H1 (cell line): Measurements from ENCODE around the gene DMAC1. TPM values are rescaled to one million over a fixed set of nuclear protein-coding genes. Genes with fewer than 3 reads are reported as not detected.

ENCODE experiments used
- CHD7 ChIP-seq: fragments of 300-600 bp; sonication (generic); IDR thresholded peaks from 2 replicates; pipeline ENCODE4 v1.7.1; 2012; ENCODE audit warnings: low read length, moderate library complexity, mild to moderate bottlenecking, inconsistent platforms; ENCODE audit not compliant: insufficient replicate concordance
- GABPA ChIP-seq: IDR thresholded peaks from 2 replicates; pipeline ENCODE4 v1.6.1; 2011; ENCODE audit warnings: mild to moderate bottlenecking, low read length, moderate library complexity, borderline replicate concordance; ENCODE audit not compliant: insufficient read depth
- JUN ChIP-seq: IDR thresholded peaks from 2 replicates; pipeline ENCODE4 v1.6.1; 2011; ENCODE audit warnings: low read depth, mild to moderate bottlenecking, improper control_type of control experiment, low read length
- JUND ChIP-seq: IDR thresholded peaks from 2 replicates; pipeline ENCODE4 v1.6.1; 2011; ENCODE audit warnings: mild to moderate bottlenecking, improper control_type of control experiment, low read length
- MAFK ChIP-seq: IDR thresholded peaks from 2 replicates; pipeline ENCODE4 v1.6.1; 2012; ENCODE audit warnings: low read depth, mild to moderate bottlenecking, improper control_type of control experiment, low read length
- POLR2A ChIP-seq, 2 experiments: IDR thresholded peaks; 1 replicate in 1 of 2; 2 replicates in 1 of 2; pipeline ENCODE4 v1.6.1; 2011; ENCODE audit warnings: low read depth in 2 of 2, low read length in 2 of 2, mild to moderate bottlenecking in 2 of 2; ENCODE audit errors: control extremely low read depth in 1 of 2
- RAD21 ChIP-seq, 2 experiments: IDR thresholded peaks in 1 of 2; conservative IDR thresholded peaks in 1 of 2; 2 replicates each; pipeline ENCODE4 v1.6.1; 2011; ENCODE audit warnings: low read depth in 2 of 2, low read length in 2 of 2, improper control_type of control experiment in 1 of 2, inconsistent platforms in 1 of 2, mild to moderate bottlenecking in 1 of 2, moderate library complexity in 1 of 2
- RXRA ChIP-seq: IDR thresholded peaks from 2 replicates; pipeline ENCODE4 v1.6.1; 2011; ENCODE audit warnings: low read depth, mild to moderate bottlenecking, low read length, moderate library complexity; ENCODE audit not compliant: insufficient read depth
- SAP30 ChIP-seq: fragments of 300-600 bp; sonication (generic); IDR thresholded peaks from 2 replicates; pipeline ENCODE4 v1.7.1; 2012; ENCODE audit warnings: low read length, moderate library complexity, mild to moderate bottlenecking, inconsistent platforms; ENCODE audit not compliant: insufficient read depth, insufficient replicate concordance
- TCF12 ChIP-seq: IDR thresholded peaks from 2 replicates; pipeline ENCODE4 v1.6.1; 2011; ENCODE audit warnings: low read depth, mild to moderate bottlenecking, low read length
- polyA plus RNA-seq, 7 experiments: library from polyadenylated mRNA; depleted of rRNA in 3 of 7; stranded (reverse) in 5 of 7; unstranded in 2 of 7; fragments of >200 nt in 5 of 7; fragments of 200-250 nt in 2 of 7; gene quantifications; 1 replicate in 5 of 7; 2 replicates in 1 of 7; 4 replicates in 1 of 7; pipeline versions ENCODE4 v1.2.1 to v1.2.3, GENCODE V29; 2011 to 2013; ENCODE audit warnings: missing spikeins in 2 of 7, mixed read lengths in 2 of 7
- total RNA-seq: library from RNA; stranded (reverse); fragmentation: NEBNext Ultra II Directional; extraction: Animal tissue kit (Norgen Biotek cat#: 25700); gene quantifications from 2 replicates; pipeline ENCODE4 v1.2.1, GENCODE V29; 2021

Gene DMAC1
- total and polyA plus RNA-seq, 2 of the 8 experiments (the other 6 are each of a cell fraction or from before 2014, with no cell fraction given), result 30.4 to 89.4 TPM

GRCh38 chr9:7799234-7799943, at the start of gene DMAC1 (continued):
- no peak for TF ChIP-seq CHD7
- no peak for TF ChIP-seq GABPA
- no peak for TF ChIP-seq JUN
- TF ChIP-seq TCF12, result no peak
- TF ChIP-seq RXRA, result no peak
- peak; percentile 1 for TF ChIP-seq SAP30
- TF ChIP-seq JUND, result no peak
- TF ChIP-seq POLR2A (IDR thresholded peaks at IDR 0.05; ENCODE audit: control extremely low read depth in 1 of 2, low read depth in 2 of 2, low read length in 2 of 2), result peak in 1 of 2 experiments; percentile 77; a peak in 2 of 3 replicates
- no peak for TF ChIP-seq MAFK
- no peak for TF ChIP-seq RAD21 (IDR thresholded peaks at IDR 0.05 in 1 of 2, conservative IDR thresholded peaks at IDR 0.05 in 1 of 2; ENCODE audit: low read depth in 2 of 2, low read length in 2 of 2)
- TF ChIP-seq, all 59 proteins: peak for 17
